ENCODE measurements around the gene TXNDC11. TPM values are rescaled to one million over a fixed set of nuclear protein-coding genes. Genes with fewer than 3 reads are reported as not detected.
A peak's percentile ranks its signal among the peaks of the same experiment; 100 is the strongest.

The TXNDC11 gene
- total and polyA plus RNA-seq, 10 of the 15 experiments (the other 5 are each of a cell fraction or from before 2014, with no cell fraction given) = 1.7 to 86.7 (median 54.4) TPM

- TF ChIP-seq NKRF (conservative IDR thresholded peaks at IDR 0.05) (no peak), NFXL1 (IDR thresholded peaks at IDR 0.05; ENCODE audit: borderline replicate concordance) (no peak), NR2F1 (conservative IDR thresholded peaks at IDR 0.05) (no peak), PAX5 (IDR thresholded peaks at IDR 0.05; ENCODE audit: borderline replicate concordance, low read depth, low read length) (no peak), MTA2 (IDR thresholded peaks at IDR 0.05; ENCODE audit: low read depth) (peak; percentile 34; the same call in 1 of the 2 replicates), BCL3 (IDR thresholded peaks at IDR 0.05; ENCODE audit: borderline replicate concordance, insufficient read depth, low read depth, low read length, poor library complexity, severe bottlenecking) (no peak), NR2C1 (IDR thresholded peaks at IDR 0.05) (no peak), CBX3 (IDR thresholded peaks at IDR 0.05; ENCODE audit: borderline replicate concordance, low read depth) (no peak), E2F8 (IDR thresholded peaks at IDR 0.05; ENCODE audit: low read depth, partially characterized antibody) (no peak), E4F1 (IDR thresholded peaks at IDR 0.05; ENCODE audit: borderline replicate concordance, partially characterized antibody) (no peak), FOXM1 (IDR thresholded peaks at IDR 0.05; ENCODE audit: low read depth, low read length) (no peak), YBX1 (IDR thresholded peaks at IDR 0.05) (no peak), EP300 (IDR thresholded peaks at IDR 0.05; ENCODE audit: borderline replicate concordance in 1 of 2, control insufficient read depth in 1 of 2, low read depth in 2 of 2, low read length in 2 of 2) (no peak), DPF2 (IDR thresholded peaks at IDR 0.05) (no peak), POLR2A (IDR thresholded peaks at IDR 0.05; ENCODE audit: low read depth, low read length) (no peak), FOXK2 (IDR thresholded peaks at IDR 0.05) (no peak), JUND (IDR thresholded peaks at IDR 0.05; ENCODE audit: low read depth, low read length) (no peak), SMARCA5 (IDR thresholded peaks at IDR 0.05) (no peak), SMC3 (IDR thresholded peaks at IDR 0.05; ENCODE audit: borderline replicate concordance, low read length) (peak; percentile 15; the same call in 1 of the 2 replicates), PAX8 (IDR thresholded peaks at IDR 0.05) (no peak), IKZF1 (conservative IDR thresholded peaks at IDR 0.05) (no peak), SUPT20H (IDR thresholded peaks at IDR 0.05; ENCODE audit: borderline replicate concordance, control insufficient read depth, low read depth, low read length) (no peak), ZNF622 (IDR thresholded peaks at IDR 0.05) (no peak)
Observed at GRCh38 chr16:11715246-11715947, 27.3 kb downstream of the TXNDC11 start (continued).
